Measurements from ENCODE around the gene KCNH1. TPM values are rescaled to one million over a fixed set of nuclear protein-coding genes. Genes with fewer than 3 reads are reported as not detected.
"Not testable (repeated sequence)": the region's sequence is repeated elsewhere in the genome, so short reads cannot be mapped to it uniquely, and the experiment has no call there.

KCNH1 gene
- polyA plus RNA-seq, 3 donors: 0.14 to 0.35 (median 0.28) TPM

DNA sequence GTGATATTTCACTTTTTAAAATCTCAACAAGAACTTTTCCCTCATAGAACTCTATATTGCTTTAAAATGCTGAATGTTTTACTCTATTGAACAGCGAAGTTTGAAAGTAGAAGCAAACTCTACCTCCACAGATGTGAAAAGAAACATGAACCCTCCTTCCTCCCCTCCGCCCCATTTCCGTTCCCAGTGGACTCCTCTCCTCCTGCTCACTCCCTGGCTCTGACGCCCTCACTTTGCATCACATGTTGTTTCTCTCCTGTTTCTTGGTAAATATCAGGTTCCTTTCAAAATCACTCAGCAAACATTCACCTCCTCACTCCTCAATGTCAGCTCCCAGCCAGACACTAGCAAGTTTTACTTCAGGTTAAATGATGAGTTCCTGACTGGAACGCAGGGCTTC lies 34.6 kb downstream of the KCNH1 start:
- no peak for DNase-seq

DNA sequence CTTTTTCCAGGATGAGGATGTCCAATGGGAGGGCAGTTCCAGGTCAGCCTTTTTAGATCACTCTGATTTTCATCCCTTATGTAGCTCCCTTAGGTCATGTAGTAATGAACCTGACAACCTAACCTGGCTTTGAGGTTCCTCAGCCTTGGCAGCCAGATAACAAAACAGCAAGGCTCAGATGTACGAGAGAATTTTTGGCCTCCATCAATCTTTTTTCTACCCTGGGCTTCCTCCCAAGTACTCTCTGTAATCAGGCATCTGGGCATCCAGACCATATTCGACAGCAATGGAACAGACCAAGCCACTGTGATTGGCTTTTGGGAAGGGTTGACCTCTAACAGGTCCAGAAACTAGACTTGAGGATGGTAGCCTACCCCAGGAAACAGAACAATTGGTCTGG lies 38.6 kb downstream of the KCNH1 start:
- DNase-seq: no peak

DNA sequence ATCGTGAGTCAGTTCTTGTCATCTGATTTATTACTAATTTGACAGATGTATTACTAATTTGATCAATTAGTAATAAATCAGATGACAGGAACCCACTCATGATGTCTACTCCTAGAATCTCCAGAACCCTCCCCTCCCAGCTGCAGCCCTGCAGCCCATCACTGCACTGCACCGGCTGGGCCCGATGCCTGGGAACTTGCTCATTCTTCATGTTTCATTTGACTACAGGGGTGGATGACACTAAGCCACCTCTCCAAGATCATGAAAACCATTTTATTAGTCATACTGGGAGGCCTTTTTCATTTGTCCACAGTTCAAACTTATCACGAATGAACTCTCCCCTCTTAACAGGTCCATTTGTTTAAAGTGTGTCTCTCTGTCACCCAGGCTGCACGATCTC lies 41.0 kb downstream of the KCNH1 start:
- DNase-seq: no peak

DNA sequence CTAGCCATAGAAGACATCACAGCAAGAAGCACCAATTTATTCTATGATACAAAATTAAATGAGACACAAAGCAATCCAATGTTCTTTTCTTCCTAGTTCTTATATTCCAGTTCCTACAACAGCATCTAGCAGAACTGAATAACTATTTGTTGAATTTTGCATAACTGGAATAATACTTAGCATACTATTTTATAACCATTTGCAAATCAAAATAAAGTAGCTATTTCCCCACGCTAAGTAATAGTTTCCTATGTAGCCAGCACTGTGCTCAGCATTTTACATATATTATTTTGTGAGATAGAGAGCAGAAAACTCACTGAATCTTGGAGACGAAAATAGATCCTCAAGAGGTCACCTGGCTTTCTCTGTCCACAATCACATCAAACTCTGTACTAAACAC lies 42.1 kb downstream of the KCNH1 start:
- DNase-seq: no peak

DNA sequence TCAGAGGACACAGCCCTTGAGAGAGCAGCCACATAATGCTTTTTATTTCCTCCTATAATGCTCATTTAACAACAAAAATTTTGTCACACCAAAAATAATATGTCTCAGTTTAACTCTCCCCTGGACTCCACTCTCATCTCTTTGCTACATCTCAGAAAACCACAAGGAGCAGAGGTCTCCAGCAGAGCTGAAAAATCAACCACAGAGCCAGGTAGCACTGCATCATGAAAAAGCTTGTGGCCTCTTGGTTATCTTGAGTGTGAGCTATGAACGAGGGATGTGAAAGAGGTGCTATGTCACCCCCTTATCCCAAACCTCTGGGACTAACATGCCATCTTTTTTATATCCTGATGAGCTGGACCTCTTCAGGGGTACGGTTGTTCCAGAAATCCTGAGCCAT lies 44.4 kb downstream of the KCNH1 start:
- no peak for DNase-seq

DNA sequence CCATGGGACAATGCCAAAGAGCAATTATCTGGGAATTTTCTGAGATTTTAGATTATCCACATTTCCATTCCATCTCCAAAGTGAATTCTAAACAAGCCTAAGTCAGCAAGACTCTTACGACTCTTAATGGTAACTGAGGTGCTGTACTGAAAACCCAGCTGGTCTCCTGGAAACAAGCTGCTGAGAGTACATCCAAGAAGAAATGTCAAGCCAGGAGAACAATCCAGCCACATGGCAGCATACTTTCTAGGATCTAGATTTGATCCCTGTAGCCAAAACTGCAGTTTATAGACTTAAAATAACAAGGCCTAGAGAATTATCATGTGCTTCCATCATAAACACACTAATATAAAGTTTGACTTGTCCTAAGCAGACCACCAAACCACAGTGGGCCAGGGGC lies 45.8 kb downstream of the KCNH1 start:
- no peak for DNase-seq

DNA sequence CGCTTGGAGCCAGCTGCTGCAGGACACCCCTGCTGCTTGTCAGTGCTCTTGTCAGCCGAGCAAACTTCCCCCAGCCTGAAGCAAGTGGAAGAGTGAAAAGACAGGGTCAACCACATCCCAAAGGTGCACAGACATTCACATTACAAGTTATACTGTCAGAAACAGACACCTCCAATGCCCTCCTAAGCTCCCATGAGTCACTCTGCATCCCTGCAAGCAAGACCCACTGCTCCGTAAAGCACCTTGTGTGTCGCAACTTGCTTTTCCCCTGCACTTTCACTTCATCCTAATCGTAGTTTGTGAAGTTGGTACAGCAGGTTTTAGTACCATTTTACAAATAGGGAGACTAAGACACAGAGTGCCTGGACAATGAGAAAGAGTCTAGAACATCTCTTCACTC lies 51.1 kb downstream of the KCNH1 start:
- DNase-seq: no peak

DNA sequence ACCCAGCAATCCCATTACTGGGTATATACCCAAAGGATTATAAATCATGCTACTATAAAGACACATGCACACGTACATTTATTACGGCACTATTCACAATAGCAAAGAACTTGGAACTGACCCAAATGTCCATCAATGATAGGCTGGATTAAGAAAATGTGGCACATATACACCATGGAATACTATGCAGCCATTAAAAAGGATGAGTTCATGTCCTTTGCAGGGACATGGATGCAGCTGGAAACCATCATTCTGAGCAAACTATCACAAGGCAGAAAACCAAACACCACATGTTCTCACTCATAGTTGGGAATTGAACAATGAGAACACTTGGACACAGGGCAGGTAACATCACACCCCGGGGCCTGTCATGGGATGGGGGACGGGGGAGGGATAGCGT lies 52.5 kb downstream of the KCNH1 start:
- DNase-seq: not testable (repeated sequence)

DNA sequence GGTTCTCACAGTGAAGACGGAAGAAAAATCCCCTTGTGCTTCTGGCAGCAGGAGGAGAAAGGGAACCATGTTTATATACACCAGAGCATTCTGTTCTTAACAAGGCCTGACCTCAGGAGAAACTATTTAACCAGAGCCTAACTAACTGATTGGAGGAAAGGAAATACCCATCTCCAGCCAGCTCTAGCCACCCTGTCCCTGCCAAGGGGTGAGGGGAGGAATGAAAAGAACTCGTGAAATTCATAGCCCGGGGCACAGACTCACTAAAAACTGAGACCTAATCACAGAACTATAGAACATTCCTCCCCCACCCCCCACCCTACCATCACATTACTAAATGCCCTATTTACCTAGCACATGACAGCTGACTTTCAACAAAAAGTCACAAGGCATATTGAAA lies 65.0 kb downstream of the KCNH1 start:
- DNase-seq: no peak

DNA sequence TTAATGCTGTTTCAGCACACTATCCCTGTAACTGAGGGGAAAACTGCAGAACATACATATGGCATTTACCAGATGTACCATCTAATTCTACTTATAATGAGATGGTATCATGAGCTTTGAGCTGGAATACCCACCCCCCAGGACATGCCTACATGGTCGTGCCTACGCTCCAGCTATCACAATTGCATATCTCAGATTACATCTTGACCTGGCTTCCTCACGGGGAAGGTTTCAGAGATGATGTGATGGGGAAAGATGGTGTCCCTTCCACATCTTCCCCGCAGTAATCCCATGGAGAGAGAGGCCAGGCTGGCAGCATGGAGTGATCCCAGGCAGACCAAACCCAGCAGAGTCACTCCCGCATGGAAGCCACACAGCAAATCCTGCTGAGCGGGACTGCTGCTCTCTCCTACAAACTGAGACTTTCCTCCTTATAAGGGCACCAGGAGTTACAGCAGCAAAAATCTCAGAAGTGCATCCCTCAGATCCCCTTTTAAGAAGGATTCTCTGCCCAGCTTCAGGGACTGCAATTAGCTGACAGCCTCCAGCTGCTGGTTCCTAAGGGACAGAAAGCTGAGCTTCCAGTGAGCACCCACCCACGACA lies 67.1 kb downstream of the KCNH1 start:
- no peak for DNase-seq

DNA sequence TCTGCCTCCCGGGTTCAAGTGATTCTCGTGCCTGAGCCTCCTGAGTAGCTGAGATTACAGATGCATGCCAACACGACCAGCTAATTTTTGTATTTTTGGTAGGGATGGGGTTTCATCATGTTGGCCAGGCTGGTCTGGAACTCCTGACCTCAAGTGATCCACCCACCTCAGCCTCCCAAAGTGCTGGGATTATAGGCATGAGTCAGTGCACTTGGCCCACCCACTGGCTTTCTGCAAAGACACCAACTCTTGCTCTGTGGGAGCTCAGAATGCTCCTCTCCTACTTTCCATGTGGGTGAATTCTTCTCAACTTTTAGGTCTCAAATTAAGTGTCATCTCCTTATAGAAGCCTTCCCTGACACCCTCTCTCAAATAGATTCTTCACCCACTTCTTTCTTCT lies 92.1 kb downstream of the KCNH1 start:
- DNase-seq: not testable (repeated sequence)

DNA sequence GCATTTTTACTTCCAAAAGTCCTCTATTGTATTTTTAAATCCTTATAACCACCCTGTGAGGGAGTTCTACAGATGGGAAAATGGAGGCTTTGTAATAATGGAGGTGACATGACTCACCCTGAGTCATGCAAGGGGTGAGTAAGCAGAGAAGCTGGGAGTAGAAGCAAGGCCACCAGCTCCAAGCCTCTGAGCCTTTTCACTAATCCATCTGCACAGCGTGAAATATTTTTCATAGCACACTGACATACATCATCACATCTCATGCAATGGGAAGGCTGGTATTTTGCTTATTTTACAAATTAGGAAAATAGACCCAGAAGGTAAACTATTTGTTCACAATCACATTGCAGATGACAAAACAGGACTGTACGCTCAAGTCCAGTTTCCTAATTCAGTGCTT lies 96.9 kb downstream of the KCNH1 start:
- no peak for DNase-seq

DNA sequence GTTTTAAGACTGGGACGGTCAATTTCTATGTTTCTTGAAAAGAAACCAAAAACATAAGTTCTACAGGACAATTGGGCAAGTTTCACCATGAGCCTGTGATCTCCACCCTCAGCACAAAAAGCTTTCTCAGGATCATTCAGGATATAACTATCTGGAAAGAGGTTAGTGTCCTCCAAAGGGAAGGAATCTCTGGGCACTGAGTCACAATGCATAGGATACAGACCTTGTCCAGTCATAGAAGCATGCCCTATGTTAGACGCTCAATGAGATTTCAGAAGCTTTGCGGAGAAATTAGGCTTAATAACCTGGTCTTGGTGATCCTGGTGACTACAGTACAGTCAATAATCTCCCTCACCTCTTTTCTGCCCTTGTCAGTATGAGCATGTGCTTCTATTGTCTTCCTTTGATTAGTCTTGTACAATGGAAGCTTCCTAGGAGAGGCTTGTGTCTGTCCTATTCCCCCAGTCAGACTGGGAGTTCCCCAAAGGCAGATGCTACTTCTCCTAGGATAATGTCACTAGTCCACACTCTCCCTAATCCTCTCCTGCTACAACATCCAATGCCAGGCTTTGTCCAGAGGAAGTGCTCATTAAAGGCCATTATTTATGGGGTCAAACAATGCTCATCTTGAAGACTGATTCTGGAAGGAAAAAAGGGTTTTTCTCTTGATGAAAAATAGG lies 97.4 kb downstream of the KCNH1 start:
- no peak for DNase-seq

DNA sequence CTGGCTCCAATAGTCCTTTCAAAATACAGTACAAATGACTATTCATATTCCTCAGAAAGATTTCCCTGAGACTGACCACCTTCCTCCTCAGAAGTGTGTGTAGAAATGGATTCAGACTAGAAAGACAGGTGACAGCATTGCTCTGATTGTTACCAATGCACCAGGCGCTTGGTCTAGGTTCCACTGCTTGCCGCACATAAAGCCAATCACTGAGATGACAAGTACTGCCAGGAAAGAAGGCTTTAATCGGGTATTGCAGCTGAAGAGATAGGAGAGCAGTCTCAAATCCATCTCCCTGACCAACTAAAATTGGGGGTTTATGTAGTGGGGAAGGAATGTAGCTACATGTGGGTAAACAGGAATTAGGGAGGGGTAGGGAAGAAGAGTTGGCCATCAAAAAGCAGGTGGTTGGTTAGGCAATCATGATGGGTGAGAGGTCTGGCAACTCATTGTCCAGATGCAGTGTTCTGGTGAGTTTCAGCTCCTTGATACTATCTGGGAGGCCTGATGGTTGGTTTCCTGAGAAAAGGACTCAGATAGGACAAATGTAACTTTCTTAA lies 98.0 kb downstream of the KCNH1 start:
- DNase-seq: no peak

DNA sequence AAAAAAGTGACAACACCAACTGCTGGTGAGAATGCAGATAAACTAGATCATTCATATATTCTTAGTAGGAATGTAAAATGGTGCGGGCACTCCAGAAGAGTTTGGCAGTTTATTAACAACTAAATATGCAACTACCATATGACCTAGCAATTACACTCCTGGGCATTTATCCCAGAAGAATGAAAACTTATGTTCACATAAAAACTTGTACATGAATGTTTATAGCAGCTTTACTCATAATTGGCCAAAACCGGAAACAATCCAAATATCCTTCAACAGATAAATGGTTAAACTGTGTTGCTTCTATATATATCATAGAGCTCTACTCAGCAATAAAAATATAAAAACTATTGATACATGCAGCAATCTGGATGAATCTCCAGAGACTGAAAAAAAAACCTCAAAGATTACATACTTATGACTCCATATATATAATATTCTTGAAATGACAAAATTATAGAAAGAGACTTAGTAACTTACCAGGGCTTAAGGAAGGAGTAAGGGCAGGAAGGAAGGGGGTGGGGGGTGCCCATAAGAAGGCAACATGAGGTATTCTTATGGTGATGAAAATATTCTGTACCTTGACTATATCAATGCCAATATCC lies 99.9 kb downstream of the KCNH1 start:
- DNase-seq: no peak

DNA sequence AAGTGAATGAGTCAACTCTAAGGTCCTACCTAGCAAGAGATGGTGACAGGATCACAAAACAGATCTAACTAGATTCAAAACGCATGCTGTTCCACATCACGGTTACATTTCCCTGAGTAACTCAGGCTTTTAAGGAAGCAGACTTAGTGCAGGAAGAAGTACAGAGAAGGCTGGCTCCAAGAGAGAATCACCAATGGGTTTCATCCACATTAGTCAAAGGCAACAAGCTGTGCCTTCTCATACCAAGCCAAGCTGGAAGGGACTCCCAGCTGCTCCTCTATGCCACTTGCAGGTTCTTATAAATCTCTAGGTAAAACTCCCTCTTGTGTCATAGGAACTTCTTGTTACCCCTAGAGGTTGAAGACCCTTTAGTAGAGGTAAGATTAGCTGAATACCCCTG lies 109.0 kb downstream of the KCNH1 start:
- DNase-seq: no peak

DNA sequence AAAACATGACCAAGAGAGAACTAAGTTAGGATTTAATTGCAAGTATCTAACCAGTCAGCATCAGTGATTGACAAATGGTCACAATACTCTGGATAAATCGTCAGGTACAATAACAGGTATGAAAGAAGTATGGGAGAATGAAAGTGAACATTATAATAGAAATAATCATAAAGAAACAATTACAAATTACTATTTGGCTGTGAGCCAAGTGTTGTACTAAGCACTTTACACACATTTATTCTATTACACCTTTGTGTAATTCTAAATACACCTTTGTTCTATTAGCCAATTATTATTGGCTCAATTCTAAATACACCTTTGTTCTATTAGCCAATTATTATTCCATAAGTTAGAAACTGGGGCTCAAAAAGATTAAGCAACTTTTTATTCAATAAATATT lies 114.7 kb downstream of the KCNH1 start:
- DNase-seq: no peak

DNA sequence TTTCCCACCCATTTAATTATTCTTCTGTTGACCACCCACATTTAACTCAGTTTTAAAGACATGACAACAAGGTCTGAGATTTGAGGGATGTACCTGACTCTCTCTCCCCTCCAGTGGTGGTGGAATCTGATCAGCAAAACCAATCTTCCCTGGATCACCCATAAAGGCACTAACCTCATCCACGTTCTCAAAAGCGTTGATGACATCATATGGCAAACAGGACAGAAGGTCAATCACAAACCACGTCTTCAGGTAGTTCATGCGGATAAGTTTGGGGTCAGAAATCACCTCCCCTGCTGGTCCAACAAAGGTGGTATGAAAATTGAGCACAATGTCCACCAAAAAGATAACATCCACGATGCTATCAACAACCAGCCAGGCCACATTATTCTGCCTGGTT lies 115.3 kb downstream of the KCNH1 start:
- no peak for DNase-seq

DNA sequence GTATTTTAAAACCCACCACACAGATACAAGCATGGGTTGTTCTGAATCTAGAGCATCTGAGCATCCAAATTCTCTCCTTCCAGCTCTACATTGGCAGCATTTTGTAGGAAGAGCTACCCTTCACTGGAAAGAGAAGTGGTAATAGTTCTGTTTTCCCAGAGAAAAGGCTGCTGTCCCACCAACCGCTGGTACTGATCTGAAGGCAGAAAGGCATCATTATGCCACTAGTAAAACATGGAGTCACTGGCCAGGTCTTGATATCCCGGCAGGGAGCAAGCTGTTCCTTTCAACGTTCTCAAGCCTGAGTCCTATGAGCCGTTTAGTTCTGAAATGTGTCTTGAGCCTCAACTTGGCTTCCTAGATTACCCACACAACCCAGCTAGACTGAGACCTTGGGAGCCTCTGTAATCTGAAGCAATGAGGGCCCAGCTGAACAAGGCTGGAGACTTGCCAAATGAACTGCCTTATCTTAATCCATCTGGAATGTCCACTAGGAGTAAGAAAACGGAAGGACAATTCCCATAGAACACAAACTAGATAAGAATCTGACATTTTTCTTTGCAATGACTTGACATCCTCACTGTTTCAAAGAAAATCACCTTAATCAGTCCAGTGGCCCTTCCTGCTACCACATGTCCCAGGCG lies 116.8 kb downstream of the KCNH1 start:
- no peak for DNase-seq

DNA sequence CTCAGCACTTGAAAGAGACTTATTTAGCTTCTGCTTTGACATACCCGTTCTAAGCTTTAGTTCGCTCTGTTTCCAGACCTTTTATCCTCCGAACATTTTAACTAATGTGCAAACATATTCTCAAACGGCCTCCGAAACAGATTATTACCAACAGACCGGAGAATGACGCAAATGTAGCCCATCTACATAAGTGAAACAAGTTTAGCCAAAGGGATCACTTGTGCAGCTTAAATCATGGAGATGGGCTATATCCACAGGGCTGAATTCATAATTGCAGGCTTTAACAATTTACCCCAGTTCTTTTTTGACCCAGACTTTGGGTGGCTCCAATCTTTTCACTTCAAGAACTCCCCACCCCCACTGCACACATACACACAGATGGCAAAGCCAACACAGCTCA lies 119.7 kb downstream of the KCNH1 start:
- no peak for DNase-seq

DNA sequence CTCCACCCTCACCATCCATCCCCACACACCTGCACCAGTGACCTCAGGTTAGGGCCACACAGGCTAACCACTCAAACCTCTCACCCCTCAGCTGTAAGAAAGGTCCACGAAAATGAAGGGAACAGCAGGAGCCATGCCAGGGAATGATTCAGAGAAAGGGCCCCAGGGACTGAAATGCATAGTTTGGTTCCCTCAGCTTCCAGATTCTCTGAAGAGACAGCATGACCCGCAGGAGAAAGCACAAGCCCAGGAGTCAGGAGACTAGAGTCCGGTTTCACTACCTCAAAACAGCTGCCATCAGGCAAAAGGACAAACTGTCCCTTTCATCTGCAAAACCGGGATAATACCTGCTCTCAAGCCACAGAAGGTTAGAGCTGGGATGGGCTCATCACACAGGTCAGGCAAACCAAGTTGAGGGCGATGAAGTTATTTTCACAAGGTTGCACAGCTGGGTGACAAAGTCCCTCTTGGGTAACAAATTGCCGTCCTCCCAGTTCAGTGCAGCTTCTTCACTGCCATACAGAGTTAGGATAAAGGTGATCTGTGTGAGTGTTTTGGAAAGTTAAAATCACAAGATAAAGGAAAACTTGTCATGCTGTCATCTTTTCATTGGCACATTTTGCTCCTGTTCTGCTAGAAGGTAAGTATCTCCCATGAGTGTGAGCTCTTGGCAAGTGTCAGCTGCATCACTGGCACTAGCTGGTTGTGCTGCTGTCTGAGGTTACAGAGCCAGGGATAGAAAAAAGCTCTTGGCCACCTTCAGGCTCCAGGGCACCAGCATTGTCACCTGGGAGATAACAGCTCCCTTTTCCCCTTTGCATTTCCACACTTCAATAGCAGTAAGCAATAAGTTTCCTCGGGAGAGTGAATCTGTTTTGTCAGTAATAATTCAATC lies 120.4 kb downstream of the KCNH1 start:
- DNase-seq: no peak

DNA sequence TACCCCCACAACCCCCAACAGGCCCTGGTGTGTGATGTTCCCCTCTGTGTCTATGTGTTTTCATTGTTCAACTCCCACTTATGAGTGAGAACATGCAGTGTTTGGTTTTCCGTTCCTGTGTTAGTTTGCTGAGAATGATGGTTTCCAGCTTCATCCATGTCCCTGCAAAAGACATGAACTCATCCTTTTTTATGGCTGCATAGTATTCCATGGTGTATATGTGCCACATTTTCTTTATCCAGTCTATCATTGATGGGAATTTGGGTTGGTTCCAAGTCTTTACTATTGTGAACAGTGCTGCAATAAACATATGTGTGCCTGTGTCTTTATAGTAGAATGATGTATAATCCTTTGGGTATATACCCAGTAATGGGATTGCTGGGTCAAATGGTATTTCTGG lies 122.8 kb downstream of the KCNH1 start:
- not testable (repeated sequence) for DNase-seq
